ENCODE data around the gene ANKRD33B. TPM values are rescaled to one million over a fixed set of nuclear protein-coding genes. Genes with fewer than 3 reads are reported as not detected.
A peak's percentile ranks its signal among the peaks of the same experiment; 100 is the strongest.

The ANKRD33B gene
- total and polyA plus RNA-seq, 9 of the 15 experiments (the other 6 are each of a cell fraction or from before 2014, with no cell fraction given) = 0.10 to 1.7 (median 0.40) TPM

DNA sequence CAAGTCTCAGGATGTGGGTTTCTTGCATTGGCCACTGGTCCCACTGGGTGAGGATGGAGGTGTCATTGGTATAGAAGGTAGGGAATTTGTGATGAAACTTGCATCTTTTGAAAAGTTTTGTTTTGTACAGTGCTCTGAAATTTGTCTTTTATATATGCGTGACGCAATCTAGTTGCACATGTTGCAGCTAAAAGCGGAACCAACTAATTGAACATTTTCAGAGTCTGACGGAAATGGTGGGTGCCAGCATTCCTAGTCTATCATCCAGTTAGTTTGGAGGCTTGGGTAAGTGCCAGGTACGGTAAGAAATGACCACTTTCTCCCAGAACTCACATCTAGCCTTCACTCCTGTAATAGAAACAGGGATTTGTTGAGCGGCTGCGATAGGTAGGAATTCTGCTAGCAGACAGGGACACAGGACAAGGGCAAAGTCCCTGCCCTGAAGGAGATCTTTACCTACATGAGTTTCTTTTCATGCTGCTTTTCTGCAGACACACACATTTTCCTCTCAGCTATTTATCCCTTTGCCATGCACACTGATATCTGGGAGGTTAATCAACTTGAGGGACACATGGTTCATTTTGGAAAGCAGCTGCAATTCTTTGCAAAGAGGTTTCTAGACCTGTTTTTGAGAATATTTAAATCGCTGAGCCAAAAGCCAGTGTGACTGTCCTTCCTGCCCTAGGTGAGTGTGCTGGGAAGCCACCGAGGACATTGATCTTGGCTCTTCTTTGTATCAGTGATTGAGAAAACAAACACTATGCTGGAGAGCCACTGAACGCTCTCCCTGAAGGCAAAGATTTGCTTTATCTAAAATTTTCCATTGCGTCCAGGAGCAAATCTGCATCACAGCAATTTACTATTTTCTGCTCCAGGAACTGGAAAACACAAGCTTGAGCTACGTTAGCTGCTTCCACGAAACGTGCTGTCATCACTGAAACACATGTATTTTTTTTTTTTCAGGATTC is 107.5 kb downstream of the ANKRD33B start:
- ChIA-PET CTCF (ENCODE audit: low intra/inter-chr PET ratio) (no interaction called here), POLR2A (no interaction called here)
- Histone ChIP-seq H3K27me3 (ENCODE audit: control insufficient read depth in 2 of 2, insufficient read depth in 2 of 2, low read length in 2 of 2) (peaks cover 11 to 41% of the 10 kb centered on the region in 2 experiments), H4K20me1 (replicated peaks; ENCODE audit: control insufficient read depth, insufficient read depth, low read length) (peaks cover 11% of the 10 kb centered on the region; the same call in 1 of the 2 replicates), H2AFZ (ENCODE audit: low read depth, low read length) (no peak overlapping the region), H3K9me1 (ENCODE audit: control insufficient read depth, insufficient read depth, low read length) (no peaks in the 10 kb centered on the region), H3K4me2 (ENCODE audit: insufficient read depth, low read length) (no peak overlapping the region), H3K36me3 (ENCODE audit: control insufficient read depth, insufficient read depth, low read length) (no peaks in the 10 kb centered on the region), H3K9ac (ENCODE audit: insufficient read depth in 1 of 2, low read depth in 2 of 2, low read length in 2 of 2) (no peak overlapping the region), H3K4me1 (replicated peaks in 1 of 2; ENCODE audit: control insufficient read depth in 2 of 2, insufficient read depth in 2 of 2, low read length in 2 of 2) (no peaks in the 10 kb centered on the region; a peak in 2 of 5 replicates), H3K79me2 (ENCODE audit: control insufficient read depth, insufficient read depth, low read length) (no peaks in the 10 kb centered on the region), H3K4me3 (no peak overlapping the region), H3K27ac (ENCODE audit: extremely low read depth, low read depth, low read length) (no peak overlapping the region), H3K9me3 (replicated peaks; ENCODE audit: control insufficient read depth, insufficient read depth, low read depth, low read length) (no peaks in the 10 kb centered on the region)
- no peak for ATAC-seq
- no TSS peak for BruUV-seq (replicated peaks)
- TF ChIP-seq CEBPG (CRISPR knock-in tag; IDR thresholded peaks at IDR 0.05) = peak; percentile 68
- TF ChIP-seq CEBPG (tag; conservative IDR thresholded peaks at IDR 0.05 in 1 of 2, IDR thresholded peaks at IDR 0.05 in 1 of 2) = peak; percentile 82 to 91
- peak; percentile 85 for TF ChIP-seq CEBPB (tag; IDR thresholded peaks at IDR 0.05)
- TF ChIP-seq SP1 (CRISPR knock-in tag; IDR thresholded peaks at IDR 0.05) = no peak
- no peak for TF ChIP-seq HMGN3 (IDR thresholded peaks at IDR 0.05; ENCODE audit: borderline replicate concordance, extremely low read depth, insufficient read length, low read depth, low read length)
- no peak for TF ChIP-seq TCF3 (CRISPR knock-in tag; IDR thresholded peaks at IDR 0.05)
- TF ChIP-seq ZNF583 (CRISPR knock-in tag; IDR thresholded peaks at IDR 0.05) = no peak
- TF ChIP-seq, protein P1, sequence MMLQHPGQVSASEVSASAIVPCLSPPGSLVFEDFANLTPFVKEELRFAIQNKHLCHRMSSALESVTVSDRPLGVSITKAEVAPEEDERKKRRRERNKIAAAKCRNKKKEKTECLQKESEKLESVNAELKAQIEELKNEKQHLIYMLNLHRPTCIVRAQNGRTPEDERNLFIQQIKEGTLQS (IDR thresholded peaks at IDR 0.05) = peak; percentile 67
- TF ChIP-seq, protein P1 (CRISPR knock-in tag; conservative IDR thresholded peaks at IDR 0.05) = no peak
- intact Hi-C loops (cut with micrococcal nuclease) (no loop called here), in situ Hi-C loops (cut with MboI) (no loop called here)
- WGBS (ENCODE audit: insufficient coverage, low coverage, missing lambda C conversion rate) = 6% methylated on average over 14 of the region's 14 CpGs
- no peak for FAIRE-seq
- no peak for DNase-seq (ENCODE audit: extremely low read depth in 1 of 4, low spot score in 3 of 4)

Measured in K562 (cell line).